ENCODE data around the gene FAM3C. TPM values are rescaled to one million over a fixed set of nuclear protein-coding genes. Genes with fewer than 3 reads are reported as not detected.
"Not testable (repeated sequence)": the region's sequence is repeated elsewhere in the genome, so short reads cannot be mapped to it uniquely, and the experiment has no call there.

Gene FAM3C
- polyA plus RNA-seq, 1 donor: 106 TPM

GRCh38 chr7:121334376-121334775 lies 61.7 kb downstream of the FAM3C start:
- DNase-seq: no peak

- no peak for DNase-seq
Observed at GRCh38 chr7:121331574-121331973, 64.5 kb downstream of the FAM3C start.

GRCh38 chr7:121331048-121331447 lies 65.1 kb downstream of the FAM3C start:
- no peak for DNase-seq

GRCh38 chr7:121330053-121330833 lies 65.9 kb downstream of the FAM3C start:
- DNase-seq: no peak

GRCh38 chr7:121329191-121330052 lies 66.7 kb downstream of the FAM3C start:
- no peak for DNase-seq

GRCh38 chr7:121328508-121329190 lies 67.5 kb downstream of the FAM3C start, which contains the start of gene WNT16:
TSS of gene WNT16 (plus strand) at chr7:121329000. CDS start at chr7:121329293, 293 bp downstream.
- DNase-seq: no peak

- no peak for DNase-seq
Observed at GRCh38 chr7:121327671-121328070, 68.4 kb downstream of the FAM3C start.

- no peak for DNase-seq
Observed at GRCh38 chr7:121323515-121324302, 72.4 kb downstream of the FAM3C start.

GRCh38 chr7:121322460-121322859 lies 73.6 kb downstream of the FAM3C start:
- DNase-seq: no peak

GRCh38 chr7:121315170-121315569 lies 80.9 kb downstream of the FAM3C start:
- not testable (repeated sequence) for DNase-seq

GRCh38 chr7:121313793-121314676 lies 82.1 kb downstream of the FAM3C start:
- peak; percentile 31 for DNase-seq

- DNase-seq: no peak
Observed at GRCh38 chr7:121313220-121313792, 82.8 kb downstream of the FAM3C start.

- DNase-seq: no peak
Observed at GRCh38 chr7:121307021-121307574, 89.0 kb downstream of the FAM3C start.

GRCh38 chr7:121306565-121306964 lies 89.5 kb downstream of the FAM3C start:
- no peak for DNase-seq

- DNase-seq: no peak
Observed at GRCh38 chr7:121305109-121305508, 91.0 kb downstream of the FAM3C start.

- DNase-seq: no peak
Observed at GRCh38 chr7:121304102-121304658, 91.9 kb downstream of the FAM3C start.

GRCh38 chr7:121303422-121304101 lies 92.5 kb downstream of the FAM3C start:
- no peak for DNase-seq

- no peak for DNase-seq
Observed at GRCh38 chr7:121302214-121302745, 93.8 kb downstream of the FAM3C start.

Data from left kidney (tissue), 2 donors.